ENCODE data around the gene FRMD1. TPM values are rescaled to one million over a fixed set of nuclear protein-coding genes. Genes with fewer than 3 reads are reported as not detected.

Gene FRMD1
- total and polyA plus RNA-seq, 12 donors: 0.12 to 1.3 (median 0.21) TPM; not detected in 4

DNA sequence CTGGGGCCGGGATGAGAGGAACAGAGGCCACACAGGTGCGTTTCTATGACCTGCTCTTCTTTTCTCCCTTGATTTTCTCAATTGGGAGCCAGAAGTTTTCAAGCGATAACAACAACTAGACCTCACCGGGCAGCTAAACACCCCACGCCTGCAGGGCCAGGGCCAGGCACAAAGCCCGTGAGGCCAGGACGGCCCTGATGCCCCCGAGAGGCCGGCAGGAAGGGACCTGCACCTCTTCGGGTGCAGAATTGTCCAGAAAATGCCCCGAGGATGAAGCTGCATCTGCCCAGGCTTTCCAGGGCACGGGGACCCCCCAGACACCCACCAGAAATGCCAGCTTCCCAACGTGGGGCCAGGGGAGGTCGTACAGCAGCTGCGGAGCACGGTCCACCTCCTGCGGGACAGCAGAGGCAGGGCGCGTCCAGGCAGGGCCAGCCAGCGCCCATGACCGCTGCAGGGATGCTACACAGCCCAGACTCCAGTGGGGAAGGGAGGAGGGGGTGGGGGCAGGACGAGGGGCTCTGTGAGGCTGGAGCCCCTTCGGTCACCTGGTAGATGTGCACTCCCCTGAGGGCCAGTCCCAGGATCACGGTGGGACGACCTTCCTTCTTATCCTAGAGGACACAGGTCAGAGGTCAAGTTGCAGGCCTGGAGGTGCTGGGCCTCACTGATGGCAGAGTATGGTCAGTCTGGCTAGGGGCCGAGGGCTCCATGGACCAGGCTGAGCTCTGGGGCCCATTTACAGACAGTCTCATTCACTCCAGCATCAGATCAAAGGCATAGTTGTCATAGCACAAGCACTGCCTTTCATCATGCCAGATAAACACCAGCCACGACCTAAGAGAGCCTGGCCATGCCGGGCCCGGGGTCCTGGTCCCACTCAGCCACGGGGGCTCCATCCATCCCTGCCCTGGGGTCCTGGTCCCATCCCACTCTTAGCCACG is 16.4 kb downstream of the FRMD1 start:
- no peak overlapping the region for H3K4me3 ChIP-seq
- H3K4me1 ChIP-seq: peaks cover 0 to 11% (median 7%) of the 10 kb centered on the region in 9 donors
- H3K27ac ChIP-seq: no peak overlapping the region
- H3K36me3 ChIP-seq: no peaks in the 10 kb centered on the region
- ATAC-seq (no peak), DNase-seq (no peak)
- no peaks in the 10 kb centered on the region for H3K27me3 ChIP-seq
- WGBS, 2 donors: 85 to 87% methylated on average over 31 of the region's 31 CpGs
- intact Hi-C loops (cut with DNase I): loop anchor here (5.0 to 10.0 kb wide), 5 partner anchors 55 to 292 kb away; no protein-coding TSS in a partner anchor
- TF ChIP-seq, protein P1, sequence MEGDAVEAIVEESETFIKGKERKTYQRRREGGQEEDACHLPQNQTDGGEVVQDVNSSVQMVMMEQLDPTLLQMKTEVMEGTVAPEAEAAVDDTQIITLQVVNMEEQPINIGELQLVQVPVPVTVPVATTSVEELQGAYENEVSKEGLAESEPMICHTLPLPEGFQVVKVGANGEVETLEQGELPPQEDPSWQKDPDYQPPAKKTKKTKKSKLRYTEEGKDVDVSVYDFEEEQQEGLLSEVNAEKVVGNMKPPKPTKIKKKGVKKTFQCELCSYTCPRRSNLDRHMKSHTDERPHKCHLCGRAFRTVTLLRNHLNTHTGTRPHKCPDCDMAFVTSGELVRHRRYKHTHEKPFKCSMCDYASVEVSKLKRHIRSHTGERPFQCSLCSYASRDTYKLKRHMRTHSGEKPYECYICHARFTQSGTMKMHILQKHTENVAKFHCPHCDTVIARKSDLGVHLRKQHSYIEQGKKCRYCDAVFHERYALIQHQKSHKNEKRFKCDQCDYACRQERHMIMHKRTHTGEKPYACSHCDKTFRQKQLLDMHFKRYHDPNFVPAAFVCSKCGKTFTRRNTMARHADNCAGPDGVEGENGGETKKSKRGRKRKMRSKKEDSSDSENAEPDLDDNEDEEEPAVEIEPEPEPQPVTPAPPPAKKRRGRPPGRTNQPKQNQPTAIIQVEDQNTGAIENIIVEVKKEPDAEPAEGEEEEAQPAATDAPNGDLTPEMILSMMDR (IDR thresholded peaks at IDR 0.05): no peak
- H3K9me3 ChIP-seq: no peaks in the 10 kb centered on the region

DNA sequence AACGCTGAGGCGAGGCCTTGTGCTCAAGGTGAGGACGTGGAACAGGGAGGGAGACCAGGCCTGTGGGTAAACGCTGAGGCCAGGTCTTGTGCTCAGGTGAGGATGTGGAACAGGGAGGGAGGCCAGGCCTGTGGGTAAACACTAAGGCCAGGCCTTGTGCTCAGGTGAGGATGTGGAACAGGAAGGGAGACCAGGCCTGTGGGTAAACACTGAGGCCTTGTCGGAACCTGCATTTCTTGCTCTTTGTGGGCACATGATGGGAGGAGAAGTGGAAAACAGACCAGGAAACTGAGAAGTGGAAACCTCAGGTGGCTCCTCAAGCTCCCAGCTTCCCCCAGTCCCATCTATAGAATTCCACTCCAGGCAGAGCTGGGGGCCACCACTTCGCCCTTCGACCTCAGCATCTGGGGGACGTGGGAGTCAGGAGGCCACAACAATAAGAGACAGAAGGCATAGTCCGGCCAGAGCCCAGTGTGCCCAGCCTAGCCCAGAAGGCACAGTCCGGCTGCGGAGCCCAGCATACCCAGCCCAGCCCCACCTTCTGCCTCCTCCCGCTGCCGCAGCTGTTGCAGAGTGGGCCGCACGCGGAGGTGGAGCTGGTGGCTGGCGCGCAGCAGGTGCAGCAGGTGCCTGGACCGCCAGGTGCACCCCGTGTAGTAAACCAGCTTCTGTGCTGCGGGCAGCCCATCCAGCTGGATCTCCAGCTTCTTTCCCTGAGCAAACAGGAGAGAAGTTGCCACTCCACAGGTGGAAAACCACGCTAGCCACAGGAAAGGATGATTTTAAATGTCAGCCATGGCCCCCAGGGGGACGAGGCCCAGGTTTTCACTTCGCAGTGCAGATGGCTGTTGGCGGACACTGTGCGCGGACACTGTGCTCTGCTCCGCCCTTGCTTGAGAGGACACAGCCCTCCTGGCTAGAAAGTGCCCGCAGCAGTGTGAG is 17.5 kb downstream of the FRMD1 start:
- Histone ChIP-seq H3K27ac (no peak overlapping the region), H3K9me3 (no peaks in the 10 kb centered on the region), H3K36me3 (no peaks in the 10 kb centered on the region), H3K4me3 (no peak overlapping the region), H3K27me3 (no peaks in the 10 kb centered on the region), H3K4me1 (peaks cover 0 to 15% (median 8%) of the 10 kb centered on the region in 9 donors)
- no peak for DNase-seq
- TF ChIP-seq, protein P1 (IDR thresholded peaks at IDR 0.05): no peak
- no peak for ATAC-seq
- intact Hi-C loops (cut with DNase I): loop anchor here (5.0 to 10.0 kb wide), 5 partner anchors 56 to 293 kb away; no protein-coding TSS in a partner anchor
- WGBS, 2 donors: 94% methylated on average over 29 of the region's 29 CpGs

DNA sequence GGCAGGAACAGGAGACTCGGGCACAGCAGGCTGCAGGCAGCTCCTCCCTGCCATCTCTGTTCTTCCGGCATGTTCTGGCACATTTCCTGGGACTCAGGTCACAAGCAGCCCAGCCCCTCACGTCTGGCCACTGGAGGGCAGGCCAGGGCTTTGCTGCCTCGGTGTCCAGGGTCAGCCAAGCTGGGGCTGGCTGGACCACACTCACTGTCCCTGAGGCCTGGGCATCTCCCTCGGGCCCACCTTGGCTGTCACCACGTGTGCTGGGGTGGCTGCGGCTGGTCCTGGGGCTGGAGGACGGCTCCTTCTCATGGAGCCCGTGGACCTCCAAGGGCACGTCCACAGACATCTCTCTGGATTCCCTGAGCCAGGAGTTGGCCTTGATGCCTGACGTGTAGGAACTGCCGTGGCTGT is 18.5 kb downstream of the FRMD1 start:
- intact Hi-C loops (cut with DNase I): loop anchor here (1.0 to 10.0 kb wide), 6 partner anchors 57 to 294 kb away; no protein-coding TSS in a partner anchor
- Histone ChIP-seq H3K4me1 (peaks cover 4 to 25% (median 18%) of the 10 kb centered on the region in 9 donors), H3K27ac (no peak overlapping the region), H3K36me3 (no peaks in the 10 kb centered on the region), H3K27me3 (no peaks in the 10 kb centered on the region), H3K4me3 (no peak overlapping the region), H3K9me3 (no peaks in the 10 kb centered on the region)
- WGBS, 2 donors: 36 to 43% methylated on average over 12 of the region's 12 CpGs
- ATAC-seq (peak; percentile 60 to 88 (median 78)), DNase-seq (peak; percentile 70 to 72)
- TF ChIP-seq, protein P1 (IDR thresholded peaks at IDR 0.05): peak; percentile 62 to 84 (median 75)

Measured in heart right ventricle (tissue), 16 donors.